Endodermal cell (in vitro differentiated cells): Measurements from ENCODE around the gene SLC35F1. TPM values are rescaled to one million over a fixed set of nuclear protein-coding genes. Genes with fewer than 3 reads are reported as not detected.
A peak's percentile ranks its signal among the peaks of the same experiment; 100 is the strongest.

Experiments
- DNase-seq: peaks from one replicate; pipeline ENCODE4 v3.0.0-alpha.2; 2017
- H3K27ac ChIP-seq: 2 replicates; pipeline ENCODE4 v1.5.1; 2013; ENCODE audit warnings: mild to moderate bottlenecking, low read depth, low read length, moderate library complexity
- H3K27me3 ChIP-seq: 2 replicates; pipeline ENCODE4 v1.6.1; 2013; ENCODE audit warnings: mild to moderate bottlenecking, low read length, moderate library complexity; ENCODE audit not compliant: insufficient read depth, control insufficient read depth, poor library complexity, severe bottlenecking
- H3K36me3 ChIP-seq: 2 replicates; pipeline ENCODE4 v1.7.0; 2013; ENCODE audit warnings: mild to moderate bottlenecking, low read length, moderate library complexity; ENCODE audit not compliant: control insufficient read depth, insufficient read depth
- H3K4me1 ChIP-seq: one replicate; pipeline ENCODE4 v1.7.0; 2013; ENCODE audit warnings: low read length; ENCODE audit not compliant: control insufficient read depth, insufficient read depth
- H3K4me3 ChIP-seq: 2 replicates; pipeline ENCODE4 v1.5.1; 2013; ENCODE audit warnings: mild to moderate bottlenecking, low read length, moderate library complexity
- H3K9ac ChIP-seq: 2 replicates; pipeline ENCODE4 v1.6.1; 2013; ENCODE audit warnings: mild to moderate bottlenecking, low read length, moderate library complexity; ENCODE audit not compliant: poor library complexity, severe bottlenecking; ENCODE audit errors: extremely low read depth
- H3K9me3 ChIP-seq: 2 replicates; pipeline ENCODE4 v1.6.1; 2013; ENCODE audit warnings: mild to moderate bottlenecking, low read length, moderate library complexity; ENCODE audit not compliant: control insufficient read depth
- H3K27ac Mint-ChIP-seq: 2 replicates; pipeline ENCODE4 v1.8.0; 2020; ENCODE audit warnings: mixed read lengths
- H3K27me3 Mint-ChIP-seq: 2 replicates; pipeline ENCODE4 v1.8.0; 2021; ENCODE audit warnings: mild to moderate bottlenecking, mixed read lengths; ENCODE audit not compliant: insufficient read depth
- H3K36me3 Mint-ChIP-seq: 2 replicates; pipeline ENCODE4 v1.8.0; 2020; ENCODE audit warnings: low read depth, mixed read lengths
- H3K4me1 Mint-ChIP-seq: 2 replicates; pipeline ENCODE4 v1.8.0; 2020; ENCODE audit warnings: mixed read lengths
- H3K4me3 Mint-ChIP-seq: 2 replicates; pipeline ENCODE4 v1.8.0; 2020; ENCODE audit warnings: mild to moderate bottlenecking, moderate library complexity, mixed read lengths
- H3K9me3 Mint-ChIP-seq: 2 replicates; pipeline ENCODE4 v1.8.0; 2020; ENCODE audit warnings: mild to moderate bottlenecking, mixed read lengths
- WGBS, 2 experiments: methylation state at CpG; one replicate each; pipeline versions ENCODE4 v1.1.5 to v1.1.7; 2013; ENCODE audit warnings: missing lambda C conversion rate in 2 of 2, mixed read lengths in 1 of 2; ENCODE audit not compliant: insufficient coverage in 1 of 2, insufficient read length in 1 of 2; 5-methylcytosine and 5-hydroxymethylcytosine counted together
- total RNA-seq, 2 donors: library from RNA; stranded (reverse); fragmentation: NEBNext Ultra II Directional in 1 of 2; extraction: Animal tissue kit (Norgen Biotek cat#: 25700) in 1 of 2; gene quantifications; 2 replicates in 1 of 2; 3 replicates in 1 of 2; pipeline ENCODE4 v1.2.1, GENCODE V29; 2021
- TF ChIP-seq, protein P1 (sequence below): fragments of 200-600 bp; sonication (generic); conservative IDR thresholded peaks from 2 replicates; pipeline ENCODE4 v1.5.0; 2021; ENCODE audit warnings: antibody characterized with exemption, mild to moderate bottlenecking

The SLC35F1 gene
- total RNA-seq, 2 donors from 2014 or later = 6.7 to 12.8 TPM

DNA sequence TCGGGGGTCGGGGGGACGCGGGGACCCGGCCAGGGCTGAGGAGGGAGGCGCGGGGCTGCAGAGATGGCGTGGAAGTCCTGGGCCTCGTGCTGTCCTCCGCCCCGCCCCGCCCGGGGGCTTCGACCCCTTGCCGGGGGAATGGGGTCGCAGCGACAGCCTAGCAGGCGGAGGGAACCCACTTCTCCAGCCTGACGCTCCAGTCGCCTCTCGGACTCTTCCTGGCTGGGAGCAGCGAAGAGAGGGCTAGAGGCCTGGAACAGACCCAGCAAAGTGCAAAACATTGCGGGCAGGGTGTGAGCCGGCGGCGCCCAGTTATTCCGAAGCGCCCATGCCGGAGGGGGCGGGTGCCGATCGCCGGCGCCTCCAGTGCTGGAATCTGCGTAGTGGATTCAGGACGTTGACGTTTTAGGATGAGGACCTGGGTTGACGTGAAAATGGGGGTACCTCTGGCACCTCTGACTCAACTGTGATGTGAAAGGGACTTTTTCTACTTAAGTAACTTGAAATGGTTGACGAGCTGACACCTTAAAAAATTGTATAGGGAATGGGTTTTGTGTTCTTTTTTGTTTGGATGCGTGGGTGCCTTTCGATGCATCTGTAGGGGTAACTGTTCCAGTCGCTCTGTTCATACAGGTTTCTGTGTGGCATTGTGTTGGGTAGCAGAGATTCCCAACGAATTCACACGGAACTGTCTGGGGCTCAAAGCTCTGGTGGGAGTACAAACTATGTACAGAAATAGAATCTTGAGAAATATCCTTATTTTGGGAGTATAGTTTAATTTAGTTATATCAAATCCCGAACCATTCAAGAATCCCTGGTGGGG lies 1.4 kb downstream of the SLC35F1 start:
- TF ChIP-seq, protein P1, sequence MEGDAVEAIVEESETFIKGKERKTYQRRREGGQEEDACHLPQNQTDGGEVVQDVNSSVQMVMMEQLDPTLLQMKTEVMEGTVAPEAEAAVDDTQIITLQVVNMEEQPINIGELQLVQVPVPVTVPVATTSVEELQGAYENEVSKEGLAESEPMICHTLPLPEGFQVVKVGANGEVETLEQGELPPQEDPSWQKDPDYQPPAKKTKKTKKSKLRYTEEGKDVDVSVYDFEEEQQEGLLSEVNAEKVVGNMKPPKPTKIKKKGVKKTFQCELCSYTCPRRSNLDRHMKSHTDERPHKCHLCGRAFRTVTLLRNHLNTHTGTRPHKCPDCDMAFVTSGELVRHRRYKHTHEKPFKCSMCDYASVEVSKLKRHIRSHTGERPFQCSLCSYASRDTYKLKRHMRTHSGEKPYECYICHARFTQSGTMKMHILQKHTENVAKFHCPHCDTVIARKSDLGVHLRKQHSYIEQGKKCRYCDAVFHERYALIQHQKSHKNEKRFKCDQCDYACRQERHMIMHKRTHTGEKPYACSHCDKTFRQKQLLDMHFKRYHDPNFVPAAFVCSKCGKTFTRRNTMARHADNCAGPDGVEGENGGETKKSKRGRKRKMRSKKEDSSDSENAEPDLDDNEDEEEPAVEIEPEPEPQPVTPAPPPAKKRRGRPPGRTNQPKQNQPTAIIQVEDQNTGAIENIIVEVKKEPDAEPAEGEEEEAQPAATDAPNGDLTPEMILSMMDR = no peak
- H3K4me3 ChIP-seq = peak overlapping the region; percentile 77
- Mint-ChIP-seq H3K27ac (no peak overlapping the region), H3K4me3 (peak overlapping the region; percentile 66), H3K9me3 (no peaks in the 10 kb centered on the region), H3K4me1 (peaks cover 11% of the 10 kb centered on the region), H3K27me3 (peaks cover 50% of the 10 kb centered on the region), H3K36me3 (no peaks in the 10 kb centered on the region)
- H3K36me3 ChIP-seq = no peaks in the 10 kb centered on the region
- peak overlapping the region; percentile 83 for H3K27ac ChIP-seq
- DNase-seq = no peak
- no peaks in the 10 kb centered on the region for H3K9me3 ChIP-seq
- 6% methylated on average over 20 to 44 of the region's 45 CpGs for WGBS, 2 experiments
- H3K27me3 ChIP-seq = peaks cover 34% of the 10 kb centered on the region
- no peaks in the 10 kb centered on the region for H3K4me1 ChIP-seq
- no peak overlapping the region for H3K9ac ChIP-seq

DNA sequence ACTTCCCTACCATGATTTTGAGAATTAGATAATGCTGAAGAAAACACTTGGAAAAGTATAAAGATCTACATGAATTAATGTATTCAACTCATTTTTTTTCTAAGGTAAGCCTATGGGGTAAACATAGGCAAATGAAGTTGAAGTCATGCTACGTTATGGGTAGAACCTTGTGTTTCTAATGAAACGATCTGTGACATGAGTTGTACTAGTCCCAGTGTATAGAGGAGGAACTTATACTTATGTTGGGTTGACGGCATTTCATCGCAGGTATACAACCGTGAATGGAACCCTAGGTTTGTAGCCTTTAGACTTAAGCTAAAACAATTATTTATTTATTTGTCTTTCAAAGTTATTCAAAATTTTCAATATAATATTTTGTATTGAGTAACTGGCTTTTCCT lies 2.6 kb downstream of the SLC35F1 start:
- peaks cover 40% of the 10 kb centered on the region for H3K27me3 Mint-ChIP-seq
- WGBS, 2 experiments = 94 to 95% methylated on average over 2 to 5 of the region's 5 CpGs

DNA sequence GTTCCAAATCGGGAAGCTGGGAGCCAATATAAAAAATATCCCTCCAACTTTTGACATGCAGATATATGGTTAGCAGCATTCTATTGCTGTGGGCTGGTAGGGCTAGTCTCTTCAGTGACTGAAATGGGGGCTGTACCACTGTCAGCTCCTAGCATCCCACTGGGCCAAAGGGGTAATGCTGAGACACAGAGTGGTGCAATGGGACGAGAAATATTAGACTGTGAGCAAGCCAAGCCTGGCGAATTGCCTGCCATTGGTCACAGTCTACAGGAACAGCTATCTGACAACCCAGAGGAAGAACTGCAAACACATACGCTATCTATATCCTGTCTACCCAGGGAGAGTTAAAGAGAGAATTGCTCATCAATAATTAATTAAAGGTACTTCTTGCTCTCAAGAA lies 3.5 kb downstream of the SLC35F1 start:
- Histone ChIP-seq H3K27me3 (peaks cover 17% of the 10 kb centered on the region), H3K9ac (no peak overlapping the region), H3K4me1 (no peaks in the 10 kb centered on the region), H3K36me3 (no peaks in the 10 kb centered on the region), H3K27ac (no peak overlapping the region), H3K4me3 (no peak overlapping the region), H3K9me3 (no peaks in the 10 kb centered on the region)
- H3K4me1 Mint-ChIP-seq = peaks cover 11% of the 10 kb centered on the region
- no peak overlapping the region for H3K4me3 Mint-ChIP-seq
- no peak for DNase-seq
- WGBS, 2 experiments = 80 to 98% methylated on average over 1 to 4 of the region's 4 CpGs
- peaks cover 31% of the 10 kb centered on the region for H3K27me3 Mint-ChIP-seq
- H3K27ac Mint-ChIP-seq = no peak overlapping the region
- no peaks in the 10 kb centered on the region for H3K36me3 Mint-ChIP-seq
- TF ChIP-seq, protein P1 = no peak
- H3K9me3 Mint-ChIP-seq = no peaks in the 10 kb centered on the region

More for the DNA sequence above, 2.6 kb downstream of the SLC35F1 start:
- no peaks in the 10 kb centered on the region for H3K4me1 ChIP-seq
- no peaks in the 10 kb centered on the region for H3K9me3 ChIP-seq
- H3K9ac ChIP-seq = no peak overlapping the region
- peaks cover 11% of the 10 kb centered on the region for H3K4me1 Mint-ChIP-seq
- TF ChIP-seq, protein P1 = no peak
- no peaks in the 10 kb centered on the region for H3K36me3 ChIP-seq
- no peak overlapping the region for H3K4me3 ChIP-seq
- no peak overlapping the region for H3K27ac ChIP-seq
- no peaks in the 10 kb centered on the region for H3K9me3 Mint-ChIP-seq
- H3K27me3 ChIP-seq = peaks cover 26% of the 10 kb centered on the region
- no peak overlapping the region for H3K27ac Mint-ChIP-seq
- H3K4me3 Mint-ChIP-seq = no peak overlapping the region
- H3K36me3 Mint-ChIP-seq = no peaks in the 10 kb centered on the region
- no peak for DNase-seq
